ENCODE results near the gene IL7R. TPM values are rescaled to one million over a fixed set of nuclear protein-coding genes. Genes with fewer than 3 reads are reported as not detected.

The IL7R gene
- total and polyA plus RNA-seq, 2 experiments from 2014 or later = 0.47 to 1.1 TPM

- H3K36me3 ChIP-seq (replicated peaks; ENCODE audit: insufficient read depth, low read depth) = no peaks in the 10 kb centered on the region
- no peaks in the 10 kb centered on the region for H4K20me1 ChIP-seq (ENCODE audit: insufficient read depth, poor library complexity, severe bottlenecking)
- H3K4me1 ChIP-seq (ENCODE audit: insufficient read depth) = no peaks in the 10 kb centered on the region
- no peaks in the 10 kb centered on the region for H3K9me3 ChIP-seq (ENCODE audit: low read depth)
- H3K27me3 ChIP-seq = no peaks in the 10 kb centered on the region
- H3K4me2 ChIP-seq = no peak overlapping the region
- no peaks in the 10 kb centered on the region for H3K9me2 ChIP-seq (replicated peaks; ENCODE audit: insufficient read depth)
- H2AFZ ChIP-seq = no peak overlapping the region
- WGBS (ENCODE audit: low lambda C conversion rate, missing lambda C conversion rate) = 89% methylated on average over 4 of the region's 4 CpGs
- H3K79me2 ChIP-seq = no peaks in the 10 kb centered on the region
- TF ChIP-seq EZH2phosphoT487 (IDR thresholded peaks at IDR 0.05; ENCODE audit: low read depth, severe bottlenecking, unreplicated experiment) (no peak), CTCF (IDR thresholded peaks at IDR 0.05; ENCODE audit: poor library complexity) (no peak), EZH2 (IDR thresholded peaks at IDR 0.05; ENCODE audit: borderline replicate concordance) (no peak)
- DNase-seq (ENCODE audit: low spot score) = no peak
- H3K4me3 ChIP-seq = no peak overlapping the region
- no peak overlapping the region for H3K27ac ChIP-seq
These were observed 11.3 kb downstream of the IL7R start for GRCh38 chr5:35867998-35868397.

- H3K9me3 ChIP-seq (ENCODE audit: low read depth) = no peaks in the 10 kb centered on the region
- no peak overlapping the region for H3K27ac ChIP-seq
- H4K20me1 ChIP-seq (ENCODE audit: insufficient read depth, poor library complexity, severe bottlenecking) = no peaks in the 10 kb centered on the region
- TF ChIP-seq EZH2 (IDR thresholded peaks at IDR 0.05; ENCODE audit: borderline replicate concordance) (no peak), CTCF (IDR thresholded peaks at IDR 0.05; ENCODE audit: poor library complexity) (no peak), EZH2phosphoT487 (IDR thresholded peaks at IDR 0.05; ENCODE audit: low read depth, severe bottlenecking, unreplicated experiment) (no peak)
- no peaks in the 10 kb centered on the region for H3K36me3 ChIP-seq (replicated peaks; ENCODE audit: insufficient read depth, low read depth)
- H3K27me3 ChIP-seq = no peaks in the 10 kb centered on the region
- H2AFZ ChIP-seq = no peak overlapping the region
- no peaks in the 10 kb centered on the region for H3K79me2 ChIP-seq
- WGBS (ENCODE audit: low lambda C conversion rate, missing lambda C conversion rate) = 77% methylated on average over 5 of the region's 5 CpGs
- H3K4me2 ChIP-seq = no peak overlapping the region
- H3K4me1 ChIP-seq (ENCODE audit: insufficient read depth) = no peaks in the 10 kb centered on the region
- H3K4me3 ChIP-seq = no peak overlapping the region
- DNase-seq (ENCODE audit: low spot score) = no peak
- no peaks in the 10 kb centered on the region for H3K9me2 ChIP-seq (replicated peaks; ENCODE audit: insufficient read depth)
These were observed 13.1 kb downstream of the IL7R start for GRCh38 chr5:35869685-35870277.

GRCh38 chr5:35870605-35871004, 13.9 kb downstream of the IL7R start:
- WGBS (ENCODE audit: low lambda C conversion rate, missing lambda C conversion rate) = 89% methylated on average over 4 of the region's 4 CpGs
- Histone ChIP-seq H3K79me2 (no peaks in the 10 kb centered on the region), H3K4me1 (ENCODE audit: insufficient read depth) (no peaks in the 10 kb centered on the region), H3K9me2 (replicated peaks; ENCODE audit: insufficient read depth) (no peaks in the 10 kb centered on the region), H3K27ac (no peak overlapping the region), H2AFZ (no peak overlapping the region), H3K4me3 (no peak overlapping the region), H3K27me3 (no peaks in the 10 kb centered on the region), H3K4me2 (no peak overlapping the region), H3K36me3 (replicated peaks; ENCODE audit: insufficient read depth, low read depth) (no peaks in the 10 kb centered on the region), H4K20me1 (ENCODE audit: insufficient read depth, poor library complexity, severe bottlenecking) (no peaks in the 10 kb centered on the region), H3K9me3 (ENCODE audit: low read depth) (no peaks in the 10 kb centered on the region)
- TF ChIP-seq CTCF (IDR thresholded peaks at IDR 0.05; ENCODE audit: poor library complexity) (no peak), EZH2phosphoT487 (IDR thresholded peaks at IDR 0.05; ENCODE audit: low read depth, severe bottlenecking, unreplicated experiment) (no peak), EZH2 (IDR thresholded peaks at IDR 0.05; ENCODE audit: borderline replicate concordance) (no peak)
- DNase-seq (ENCODE audit: low spot score) = no peak

All from hepatocyte (in vitro differentiated cells).